ENCODE measurements around the gene KDF1. TPM values are rescaled to one million over a fixed set of nuclear protein-coding genes. Genes with fewer than 3 reads are reported as not detected.

Gene KDF1
- total RNA-seq, 4 donors from 2014 or later, result 13.2 to 40.1 (median 31.8) TPM

DNA sequence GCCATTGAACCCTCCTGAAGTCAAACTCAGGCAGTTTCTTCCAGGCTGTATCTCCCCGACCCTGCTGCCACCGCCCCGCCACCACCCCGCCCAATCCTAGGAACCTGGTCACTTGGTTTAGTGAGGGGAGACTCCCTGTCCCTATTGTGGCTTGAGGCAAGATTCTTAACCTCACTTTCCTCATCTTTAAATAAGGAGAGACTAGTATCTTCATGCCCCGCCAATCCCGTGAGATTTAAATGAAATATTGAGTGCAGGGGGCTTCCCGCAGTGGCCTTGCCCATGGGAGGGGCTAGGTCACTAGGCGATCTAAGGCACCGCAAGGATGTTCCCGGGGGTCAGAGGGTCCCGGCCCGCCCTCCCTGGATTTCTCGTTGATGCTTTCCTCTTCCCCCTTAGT, 998 bp downstream of the KDF1 start:
- peaks cover 0 to 11% of the 10 kb centered on the region in 2 donors for H3K27me3 ChIP-seq
- TF ChIP-seq, protein P1, sequence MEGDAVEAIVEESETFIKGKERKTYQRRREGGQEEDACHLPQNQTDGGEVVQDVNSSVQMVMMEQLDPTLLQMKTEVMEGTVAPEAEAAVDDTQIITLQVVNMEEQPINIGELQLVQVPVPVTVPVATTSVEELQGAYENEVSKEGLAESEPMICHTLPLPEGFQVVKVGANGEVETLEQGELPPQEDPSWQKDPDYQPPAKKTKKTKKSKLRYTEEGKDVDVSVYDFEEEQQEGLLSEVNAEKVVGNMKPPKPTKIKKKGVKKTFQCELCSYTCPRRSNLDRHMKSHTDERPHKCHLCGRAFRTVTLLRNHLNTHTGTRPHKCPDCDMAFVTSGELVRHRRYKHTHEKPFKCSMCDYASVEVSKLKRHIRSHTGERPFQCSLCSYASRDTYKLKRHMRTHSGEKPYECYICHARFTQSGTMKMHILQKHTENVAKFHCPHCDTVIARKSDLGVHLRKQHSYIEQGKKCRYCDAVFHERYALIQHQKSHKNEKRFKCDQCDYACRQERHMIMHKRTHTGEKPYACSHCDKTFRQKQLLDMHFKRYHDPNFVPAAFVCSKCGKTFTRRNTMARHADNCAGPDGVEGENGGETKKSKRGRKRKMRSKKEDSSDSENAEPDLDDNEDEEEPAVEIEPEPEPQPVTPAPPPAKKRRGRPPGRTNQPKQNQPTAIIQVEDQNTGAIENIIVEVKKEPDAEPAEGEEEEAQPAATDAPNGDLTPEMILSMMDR (IDR thresholded peaks at IDR 0.05), result no peak
- TF ChIP-seq POLR2A (IDR thresholded peaks at IDR 0.05), result no peak
- peak overlapping the region in 3 of 4 donors; percentile 19 to 72 (median 70) for H3K27ac ChIP-seq
- peaks cover 0 to 14% (median 6%) of the 10 kb centered on the region in 4 donors for H3K4me1 ChIP-seq
- H3K4me3 ChIP-seq, result peak overlapping the region; percentile 68 to 85 (median 72)
- H3K36me3 ChIP-seq, result no peaks in the 10 kb centered on the region
- H3K9me3 ChIP-seq, result no peaks in the 10 kb centered on the region
- no peak for DNase-seq

DNA sequence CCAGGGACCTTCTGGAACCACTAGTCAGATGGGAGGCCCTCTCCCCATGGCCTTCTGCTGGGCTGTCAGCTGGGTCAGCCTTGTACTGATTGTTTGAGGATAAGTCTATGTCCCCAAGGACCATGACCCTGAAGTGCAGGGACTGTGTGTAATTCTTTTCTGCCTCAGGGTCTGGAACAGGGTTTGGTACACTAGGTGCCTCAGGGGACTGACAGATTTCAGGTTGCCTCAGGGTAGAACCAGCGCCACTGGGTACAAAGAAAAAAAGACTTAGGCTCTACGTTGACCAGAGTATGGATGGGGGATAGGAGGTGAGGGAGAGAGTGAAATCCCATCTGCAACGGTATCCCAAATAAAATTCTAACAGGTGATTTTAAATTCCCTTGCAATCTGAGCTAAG, 3.0 kb downstream of the KDF1 start:
- Histone ChIP-seq H3K27ac (no peak overlapping the region), H3K4me3 (no peak overlapping the region), H3K4me1 (peaks cover 0 to 14% (median 6%) of the 10 kb centered on the region in 4 donors), H3K36me3 (no peaks in the 10 kb centered on the region), H3K27me3 (peaks cover 0 to 11% of the 10 kb centered on the region in 2 donors), H3K9me3 (no peaks in the 10 kb centered on the region)
- DNase-seq, result no peak
- TF ChIP-seq, protein P1 (IDR thresholded peaks at IDR 0.05), result no peak
- no peak for TF ChIP-seq POLR2A (IDR thresholded peaks at IDR 0.05)

DNA sequence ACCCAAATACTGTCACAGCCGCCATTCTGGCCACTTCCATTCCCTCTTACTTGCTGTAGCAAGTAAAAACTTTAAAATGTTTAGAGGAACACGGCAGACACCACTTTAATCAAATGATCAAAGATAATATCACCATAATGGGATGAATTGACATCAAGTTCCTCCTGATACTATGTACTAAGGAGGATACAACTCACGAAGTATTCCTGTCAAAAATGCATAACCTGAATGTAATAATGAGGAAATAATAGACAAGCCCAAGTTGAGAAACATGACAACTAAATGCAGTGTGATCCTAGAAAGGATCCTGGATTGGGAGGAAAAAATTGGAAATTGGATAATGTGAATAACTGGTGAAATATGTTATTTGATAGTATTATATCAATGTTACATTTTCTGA, 3.9 kb downstream of the KDF1 start:
- H3K4me3 ChIP-seq, result no peak overlapping the region
- TF ChIP-seq, protein P1 (IDR thresholded peaks at IDR 0.05), result no peak
- TF ChIP-seq POLR2A (IDR thresholded peaks at IDR 0.05), result no peak
- no peak for DNase-seq
- H3K36me3 ChIP-seq, result peaks cover 0 to 5% (median 0%) of the 10 kb centered on the region in 3 donors
- peaks cover 0 to 11% of the 10 kb centered on the region in 2 donors for H3K27me3 ChIP-seq
- no peaks in the 10 kb centered on the region for H3K9me3 ChIP-seq
- H3K27ac ChIP-seq, result no peak overlapping the region
- H3K4me1 ChIP-seq, result peaks cover 0 to 14% (median 6%) of the 10 kb centered on the region in 4 donors

DNA sequence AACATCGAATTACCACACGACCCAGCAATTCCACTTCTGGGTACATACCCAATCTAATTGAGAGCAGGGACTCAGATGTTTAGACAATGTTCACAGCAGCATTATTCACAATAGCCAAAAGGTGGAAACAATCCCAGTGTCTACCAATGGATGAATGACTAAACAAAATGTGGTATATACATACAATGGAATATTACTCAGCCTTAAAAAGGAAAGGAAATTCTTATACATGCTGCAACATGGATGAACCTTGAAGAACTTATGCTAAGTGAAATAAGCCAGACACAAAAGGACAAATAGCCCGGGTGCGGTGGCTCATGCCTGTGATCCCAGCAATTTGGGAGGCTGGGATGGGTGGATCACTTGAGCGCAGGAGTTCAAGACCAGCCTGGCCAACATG, 6.9 kb downstream of the KDF1 start:
- peaks cover 0 to 5% (median 0%) of the 10 kb centered on the region in 4 donors for H3K4me1 ChIP-seq
- no peak overlapping the region for H3K27ac ChIP-seq
- peaks cover 0 to 9% (median 0%) of the 10 kb centered on the region in 3 donors for H3K36me3 ChIP-seq
- DNase-seq, result no peak
- no peak overlapping the region for H3K4me3 ChIP-seq
- TF ChIP-seq, protein P1 (IDR thresholded peaks at IDR 0.05), result no peak
- no peak for TF ChIP-seq POLR2A (IDR thresholded peaks at IDR 0.05)
- H3K27me3 ChIP-seq, result no peaks in the 10 kb centered on the region
- no peaks in the 10 kb centered on the region for H3K9me3 ChIP-seq

DNA sequence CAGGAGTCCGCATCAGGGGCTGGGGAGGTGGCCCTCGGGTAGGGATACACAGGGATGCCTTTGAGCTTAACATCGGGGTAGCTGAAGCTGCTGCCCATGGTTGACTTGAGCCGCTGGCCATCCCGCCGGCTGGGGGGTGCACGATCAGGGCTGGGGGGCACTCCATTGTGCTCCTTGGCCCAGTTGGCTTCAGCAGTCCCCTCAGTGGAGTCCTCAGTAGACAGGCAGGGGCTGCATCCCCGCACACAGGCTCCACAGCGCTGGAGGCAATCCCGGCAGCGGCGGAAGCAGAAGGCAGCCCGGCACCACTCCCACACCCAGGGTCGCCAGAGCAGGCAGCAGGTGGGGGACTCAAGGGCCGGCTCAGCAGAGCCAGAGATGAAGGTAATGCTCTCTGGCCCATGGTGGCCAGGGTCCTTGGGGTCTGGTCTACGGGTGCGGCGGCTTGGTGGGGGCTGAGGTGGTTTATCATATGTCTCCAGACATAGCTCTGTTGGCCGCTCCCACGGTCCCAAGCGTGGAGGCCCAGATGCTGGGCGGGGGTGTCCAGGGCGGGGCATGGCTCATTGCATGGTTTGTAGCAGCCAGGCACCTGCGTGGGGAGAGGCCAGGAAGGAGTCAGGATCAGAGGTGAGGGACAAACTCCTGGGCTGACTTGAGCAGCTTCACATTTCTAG, 8.3 kb downstream of the KDF1 start:
- Histone ChIP-seq H3K27ac (peak overlapping the region in 1 of 4 donors; percentile 25), H3K9me3 (no peaks in the 10 kb centered on the region), H3K36me3 (peaks cover 0 to 11% (median 0%) of the 10 kb centered on the region in 3 donors), H3K4me3 (no peak overlapping the region), H3K27me3 (no peaks in the 10 kb centered on the region), H3K4me1 (peaks cover 0 to 7% (median 0%) of the 10 kb centered on the region in 4 donors)
- peak in 1 of 3 donors; percentile 43 for DNase-seq
- no peak for TF ChIP-seq POLR2A (IDR thresholded peaks at IDR 0.05)
- TF ChIP-seq, protein P1 (IDR thresholded peaks at IDR 0.05), result no peak
